BE2C (cell line): ENCODE data around the gene ATOX1.

Experiments
- DNase-seq: peaks from one replicate; pipeline ENCODE4 v3.0.0-alpha.2; 2020
- H3K27me3 ChIP-seq: fragments of 250-450 bp; sonication (Bioruptor Pico); 2 replicates; pipeline ENCODE4 v1.5.1; 2020; ENCODE audit warnings: mild to moderate bottlenecking
- H3K36me3 ChIP-seq: fragments of 250-450 bp; sonication (Bioruptor Pico); 2 replicates; pipeline ENCODE4 v1.5.1; 2020; ENCODE audit warnings: mild to moderate bottlenecking
- H3K4me1 ChIP-seq: fragments of 250-450 bp; sonication (Bioruptor Pico); 2 replicates; pipeline ENCODE4 v1.5.1; 2020
- H3K4me3 ChIP-seq: 2 replicates; pipeline ENCODE4 v1.5.1; 2011; ENCODE audit warnings: low read depth, low read length
- H3K9me3 ChIP-seq: fragments of 250-450 bp; sonication (Bioruptor Pico); 2 replicates; pipeline ENCODE4 v1.5.1; 2020
- TF ChIP-seq, protein P1 (sequence below): IDR thresholded peaks from 2 replicates; pipeline ENCODE4 v1.5.1; 2012; ENCODE audit warnings: mild to moderate bottlenecking, low read depth, low read length

The ATOX1 gene

DNA sequence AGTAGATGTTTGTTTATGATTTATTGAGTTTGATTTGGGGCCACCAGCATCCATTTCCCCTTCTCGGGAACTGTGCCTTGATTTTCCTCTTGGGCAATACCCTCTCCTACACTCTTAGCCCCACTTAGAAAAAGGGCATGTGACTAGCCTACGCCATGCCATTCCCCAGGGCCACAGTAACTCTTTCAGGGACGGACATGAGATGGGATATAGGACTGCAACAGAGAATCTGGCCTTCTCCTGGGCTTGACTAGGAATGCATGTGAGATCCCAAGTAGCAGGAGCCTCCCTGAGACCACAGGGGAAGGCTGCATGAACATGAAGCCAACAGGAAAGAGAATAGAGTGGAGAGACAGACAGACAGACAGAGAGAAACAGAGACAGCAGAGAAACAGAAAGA is 41.0 kb downstream of the ATOX1 start:
- DNase-seq = no peak
- H3K36me3 ChIP-seq = no peaks in the 10 kb centered on the region
- no peak overlapping the region for H3K4me3 ChIP-seq
- H3K9me3 ChIP-seq = no peaks in the 10 kb centered on the region
- H3K27me3 ChIP-seq = no peaks in the 10 kb centered on the region
- TF ChIP-seq, protein P1, sequence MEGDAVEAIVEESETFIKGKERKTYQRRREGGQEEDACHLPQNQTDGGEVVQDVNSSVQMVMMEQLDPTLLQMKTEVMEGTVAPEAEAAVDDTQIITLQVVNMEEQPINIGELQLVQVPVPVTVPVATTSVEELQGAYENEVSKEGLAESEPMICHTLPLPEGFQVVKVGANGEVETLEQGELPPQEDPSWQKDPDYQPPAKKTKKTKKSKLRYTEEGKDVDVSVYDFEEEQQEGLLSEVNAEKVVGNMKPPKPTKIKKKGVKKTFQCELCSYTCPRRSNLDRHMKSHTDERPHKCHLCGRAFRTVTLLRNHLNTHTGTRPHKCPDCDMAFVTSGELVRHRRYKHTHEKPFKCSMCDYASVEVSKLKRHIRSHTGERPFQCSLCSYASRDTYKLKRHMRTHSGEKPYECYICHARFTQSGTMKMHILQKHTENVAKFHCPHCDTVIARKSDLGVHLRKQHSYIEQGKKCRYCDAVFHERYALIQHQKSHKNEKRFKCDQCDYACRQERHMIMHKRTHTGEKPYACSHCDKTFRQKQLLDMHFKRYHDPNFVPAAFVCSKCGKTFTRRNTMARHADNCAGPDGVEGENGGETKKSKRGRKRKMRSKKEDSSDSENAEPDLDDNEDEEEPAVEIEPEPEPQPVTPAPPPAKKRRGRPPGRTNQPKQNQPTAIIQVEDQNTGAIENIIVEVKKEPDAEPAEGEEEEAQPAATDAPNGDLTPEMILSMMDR = no peak
- no peaks in the 10 kb centered on the region for H3K4me1 ChIP-seq

DNA sequence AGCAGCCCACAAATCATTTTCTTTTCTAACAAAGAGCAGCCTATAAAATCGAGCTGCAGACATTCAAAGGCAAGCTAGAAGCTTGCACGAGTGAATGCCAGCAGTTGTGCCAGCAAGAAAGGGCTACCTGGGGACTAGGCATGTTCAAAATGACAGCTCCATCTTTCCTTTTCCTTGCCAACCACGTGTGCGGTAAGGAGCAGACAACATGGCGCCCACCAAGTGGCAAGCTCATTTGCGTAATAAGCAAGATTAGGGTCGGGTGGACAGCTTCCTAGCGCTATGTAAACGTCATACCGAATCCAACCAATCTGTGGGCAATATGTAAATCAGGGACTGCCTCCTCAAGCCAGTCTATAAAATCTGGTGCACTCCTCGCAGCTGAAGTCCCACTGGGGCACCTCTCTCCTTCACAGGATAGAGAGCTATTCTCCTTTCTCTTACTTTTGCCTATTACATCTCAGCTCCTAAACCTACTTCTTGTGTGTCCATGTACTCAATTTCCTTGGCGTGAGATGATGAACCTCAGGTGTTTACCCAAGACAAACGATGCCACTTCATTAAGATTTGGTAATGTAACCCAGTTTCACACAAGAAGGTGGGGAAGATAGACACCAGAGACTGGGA is 49.2 kb downstream of the ATOX1 start:
- Histone ChIP-seq H3K4me3 (no peak overlapping the region), H3K4me1 (no peaks in the 10 kb centered on the region), H3K9me3 (no peaks in the 10 kb centered on the region), H3K36me3 (no peaks in the 10 kb centered on the region), H3K27me3 (no peaks in the 10 kb centered on the region)
- DNase-seq = no peak
- TF ChIP-seq, protein P1 = no peak

DNA sequence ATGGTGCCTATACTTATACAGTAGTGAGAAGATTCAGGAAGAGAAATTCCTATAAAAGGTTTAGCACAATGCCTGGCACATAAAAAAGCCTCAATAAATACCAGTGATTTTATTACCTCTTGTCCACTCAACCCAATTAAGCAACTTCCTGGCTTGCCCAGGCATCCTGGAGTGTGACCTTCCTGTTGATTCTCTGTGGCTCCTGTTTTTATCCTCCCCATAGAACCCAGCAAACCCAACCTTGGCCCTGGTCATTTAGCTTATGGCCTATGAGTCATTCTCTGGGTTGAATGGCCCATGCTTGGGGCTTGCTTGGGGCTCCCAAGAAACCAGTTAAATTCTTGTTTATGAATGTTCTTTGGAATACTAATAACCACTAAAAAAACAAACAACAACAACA is 50.3 kb downstream of the ATOX1 start:
- Histone ChIP-seq H3K4me3 (no peak overlapping the region), H3K27me3 (no peaks in the 10 kb centered on the region), H3K9me3 (no peaks in the 10 kb centered on the region), H3K36me3 (no peaks in the 10 kb centered on the region), H3K4me1 (peaks cover 7% of the 10 kb centered on the region)
- TF ChIP-seq, protein P1 = no peak
- DNase-seq = no peak

DNA sequence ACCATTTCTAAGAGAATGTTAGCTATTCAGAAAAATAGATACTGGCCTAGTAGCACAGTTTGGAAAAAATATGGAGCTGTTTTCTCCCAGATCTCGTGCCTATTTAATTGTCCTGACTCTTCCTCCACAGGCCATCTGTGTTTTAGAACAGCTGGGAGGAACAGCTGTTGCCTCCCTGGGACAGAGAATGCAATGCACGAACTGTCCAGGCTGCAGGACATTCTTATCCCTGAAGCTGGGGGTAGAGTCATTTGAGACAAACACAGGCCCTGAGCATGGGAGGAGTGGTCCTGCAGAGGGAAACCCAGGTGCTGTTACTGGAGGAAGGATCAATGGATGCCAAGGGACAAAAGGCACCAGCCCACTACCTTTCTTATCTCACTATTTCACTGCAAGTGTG is 50.9 kb downstream of the ATOX1 start:
- no peak for DNase-seq
- peaks cover 12% of the 10 kb centered on the region for H3K4me1 ChIP-seq
- H3K36me3 ChIP-seq = no peaks in the 10 kb centered on the region
- H3K4me3 ChIP-seq = no peak overlapping the region
- no peaks in the 10 kb centered on the region for H3K27me3 ChIP-seq
- no peaks in the 10 kb centered on the region for H3K9me3 ChIP-seq
- TF ChIP-seq, protein P1 = no peak

DNA sequence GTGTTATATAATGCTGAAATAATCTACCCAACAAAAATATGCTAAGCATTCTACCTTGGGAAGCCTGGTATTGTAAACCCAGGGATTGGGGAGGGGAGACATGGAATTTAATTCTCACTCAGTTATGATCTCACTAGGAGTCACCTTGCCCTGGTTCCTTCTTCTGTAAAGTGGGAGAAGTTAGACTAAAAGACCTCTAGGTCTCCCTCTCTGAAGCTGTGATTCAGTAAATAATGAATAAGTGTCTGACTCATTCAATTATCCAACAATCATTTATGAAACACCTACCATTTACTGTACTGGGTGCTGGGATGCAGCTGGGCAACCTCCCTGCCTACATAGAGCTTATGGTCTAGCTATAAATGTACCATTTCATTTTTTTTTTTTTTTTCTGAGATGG is 51.5 kb downstream of the ATOX1 start:
- Histone ChIP-seq H3K9me3 (no peaks in the 10 kb centered on the region), H3K4me3 (no peak overlapping the region), H3K36me3 (no peaks in the 10 kb centered on the region), H3K27me3 (no peaks in the 10 kb centered on the region), H3K4me1 (peaks cover 14% of the 10 kb centered on the region)
- DNase-seq = no peak
- TF ChIP-seq, protein P1 = no peak

DNA sequence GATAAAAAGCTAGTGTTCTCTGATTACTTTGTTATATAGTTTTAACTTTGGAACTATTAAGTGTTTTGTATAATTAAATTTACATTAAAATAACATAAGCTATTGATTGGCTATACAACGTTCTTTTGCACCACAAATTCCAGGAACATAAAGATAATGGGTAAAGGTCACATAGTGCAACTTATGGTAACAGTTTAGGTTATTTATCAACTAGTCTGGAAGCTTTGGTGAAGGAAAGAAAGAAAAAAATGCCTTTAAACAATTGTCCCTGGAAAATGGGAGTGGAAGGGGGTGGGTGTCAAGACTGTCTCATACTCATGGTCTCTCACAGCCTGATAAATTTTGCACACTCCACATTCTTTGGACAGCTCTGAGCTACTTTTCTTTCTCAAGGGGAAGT is 54.7 kb downstream of the ATOX1 start:
- H3K4me3 ChIP-seq = no peak overlapping the region
- TF ChIP-seq, protein P1 = no peak
- H3K36me3 ChIP-seq = no peaks in the 10 kb centered on the region
- H3K27me3 ChIP-seq = no peaks in the 10 kb centered on the region
- no peaks in the 10 kb centered on the region for H3K9me3 ChIP-seq
- peaks cover 19% of the 10 kb centered on the region for H3K4me1 ChIP-seq
- no peak for DNase-seq
